H1 (cell line): ENCODE measurements around the gene FERMT1. TPM values are rescaled to one million over a fixed set of nuclear protein-coding genes. Genes with fewer than 3 reads are reported as not detected.

Experiments
- CHD7 ChIP-seq: fragments of 300-600 bp; sonication (generic); IDR thresholded peaks from 2 replicates; pipeline ENCODE4 v1.7.1; 2012; ENCODE audit warnings: low read length, moderate library complexity, mild to moderate bottlenecking, inconsistent platforms; ENCODE audit not compliant: insufficient replicate concordance
- HDAC6 ChIP-seq: IDR thresholded peaks from one replicate; pipeline ENCODE4 v1.7.1; 2012; ENCODE audit warnings: low read depth, mild to moderate bottlenecking, inconsistent platforms, low read length, moderate library complexity
- polyA plus RNA-seq, 7 experiments: library from polyadenylated mRNA; depleted of rRNA in 3 of 7; stranded (reverse) in 5 of 7; unstranded in 2 of 7; fragments of >200 nt in 5 of 7; fragments of 200-250 nt in 2 of 7; gene quantifications; 1 replicate in 5 of 7; 2 replicates in 1 of 7; 4 replicates in 1 of 7; pipeline versions ENCODE4 v1.2.1 to v1.2.3, GENCODE V29; 2011 to 2013; ENCODE audit warnings: missing spikeins in 2 of 7, mixed read lengths in 2 of 7
- total RNA-seq: library from RNA; stranded (reverse); fragmentation: NEBNext Ultra II Directional; extraction: Animal tissue kit (Norgen Biotek cat#: 25700); gene quantifications from 2 replicates; pipeline ENCODE4 v1.2.1, GENCODE V29; 2021

Gene FERMT1
- total and polyA plus RNA-seq, 2 of the 8 experiments (the other 6 are each of a cell fraction or from before 2014, with no cell fraction given) = 4.2 to 17.8 TPM

DNA sequence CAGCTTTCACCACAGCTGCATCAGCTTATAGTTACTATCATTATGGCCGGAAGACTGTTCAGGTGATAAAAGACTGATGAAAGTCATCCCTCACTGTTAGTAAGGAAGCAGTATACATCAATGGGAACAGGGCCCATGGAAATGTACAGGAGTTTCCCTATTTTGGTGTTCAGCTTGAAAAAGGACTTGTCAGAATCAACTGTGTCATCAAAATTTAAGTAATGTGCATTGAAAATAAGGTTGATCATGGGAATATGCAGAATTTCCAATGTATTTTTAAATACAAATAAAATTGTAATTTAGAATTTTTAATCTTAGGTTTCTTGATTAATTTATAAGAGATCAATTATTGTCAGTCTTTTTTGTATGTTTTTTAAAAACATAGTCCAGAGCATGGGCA, 85.7 kb downstream of the FERMT1 start (continued):
- TF ChIP-seq CHD7 (no peak), HDAC6 (no peak)
